ENCODE measurements around the gene NUP214.

The NUP214 gene

DNA sequence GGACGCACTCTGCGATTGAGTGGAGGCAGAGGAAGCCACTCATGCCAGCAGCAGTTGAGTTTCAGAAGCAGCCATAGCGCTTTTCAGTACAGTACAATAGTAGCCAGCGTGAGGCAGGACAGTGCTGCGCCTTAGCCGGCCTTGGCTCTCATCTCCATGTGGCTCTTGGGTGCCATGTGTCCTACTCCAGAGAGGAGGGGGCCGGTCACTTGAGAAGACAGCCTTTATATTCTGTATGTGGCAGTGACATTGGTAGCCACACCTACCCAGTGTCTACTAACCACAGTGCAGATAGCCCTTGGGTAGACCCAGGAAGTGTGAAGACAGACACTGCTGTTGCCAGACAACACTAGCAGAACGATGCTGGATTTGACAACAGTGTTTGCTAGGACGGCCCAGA, 108.6 kb downstream of the NUP214 start:
- DNase-seq (ENCODE audit: extremely low read depth, low read depth): no peak
- TF ChIP-seq, protein P1, sequence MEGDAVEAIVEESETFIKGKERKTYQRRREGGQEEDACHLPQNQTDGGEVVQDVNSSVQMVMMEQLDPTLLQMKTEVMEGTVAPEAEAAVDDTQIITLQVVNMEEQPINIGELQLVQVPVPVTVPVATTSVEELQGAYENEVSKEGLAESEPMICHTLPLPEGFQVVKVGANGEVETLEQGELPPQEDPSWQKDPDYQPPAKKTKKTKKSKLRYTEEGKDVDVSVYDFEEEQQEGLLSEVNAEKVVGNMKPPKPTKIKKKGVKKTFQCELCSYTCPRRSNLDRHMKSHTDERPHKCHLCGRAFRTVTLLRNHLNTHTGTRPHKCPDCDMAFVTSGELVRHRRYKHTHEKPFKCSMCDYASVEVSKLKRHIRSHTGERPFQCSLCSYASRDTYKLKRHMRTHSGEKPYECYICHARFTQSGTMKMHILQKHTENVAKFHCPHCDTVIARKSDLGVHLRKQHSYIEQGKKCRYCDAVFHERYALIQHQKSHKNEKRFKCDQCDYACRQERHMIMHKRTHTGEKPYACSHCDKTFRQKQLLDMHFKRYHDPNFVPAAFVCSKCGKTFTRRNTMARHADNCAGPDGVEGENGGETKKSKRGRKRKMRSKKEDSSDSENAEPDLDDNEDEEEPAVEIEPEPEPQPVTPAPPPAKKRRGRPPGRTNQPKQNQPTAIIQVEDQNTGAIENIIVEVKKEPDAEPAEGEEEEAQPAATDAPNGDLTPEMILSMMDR (IDR thresholded peaks at IDR 0.05; ENCODE audit: low read depth, low read length, missing control alignments): no peak
- H3K4me3 ChIP-seq (replicated peaks; ENCODE audit: low read depth, low read length): no peak overlapping the region

DNA sequence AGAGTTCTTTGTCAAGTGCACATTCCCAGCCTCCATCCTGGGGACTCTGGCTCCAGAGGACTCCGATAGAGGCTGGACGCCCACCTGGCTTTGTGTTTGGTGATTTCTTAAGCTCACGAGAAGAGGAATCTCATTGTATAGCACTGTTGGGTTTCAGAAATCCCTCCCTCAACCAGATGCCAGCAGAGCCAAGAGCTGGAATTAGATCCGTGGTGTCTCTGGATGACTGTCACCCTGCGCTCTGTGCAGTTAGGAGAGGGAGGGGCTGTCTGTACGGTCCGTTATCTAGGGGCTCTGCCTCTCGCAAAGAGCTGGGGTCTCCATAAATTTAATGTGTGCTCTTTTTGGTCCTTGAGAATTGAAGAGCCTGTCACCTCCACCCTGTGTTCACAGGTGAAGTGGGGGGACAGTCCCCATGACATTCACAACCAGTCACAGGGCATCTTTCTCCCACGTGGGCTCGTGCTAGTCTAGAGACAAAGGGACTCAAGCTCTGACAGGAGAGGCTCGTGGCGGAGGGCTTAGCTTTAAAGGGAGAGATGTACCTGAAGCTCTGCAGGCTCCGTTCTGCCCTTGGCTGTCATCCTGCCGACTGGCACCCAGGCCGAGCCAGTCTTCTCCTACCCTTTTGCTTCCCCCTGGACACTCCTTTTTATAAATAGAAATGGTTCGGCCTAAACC, 109.6 kb downstream of the NUP214 start:
- no peak for DNase-seq (ENCODE audit: extremely low read depth, low read depth)
- TF ChIP-seq, protein P1 (IDR thresholded peaks at IDR 0.05; ENCODE audit: low read depth, low read length, missing control alignments): no peak
- no peak overlapping the region for H3K4me3 ChIP-seq (replicated peaks; ENCODE audit: low read depth, low read length)

DNA sequence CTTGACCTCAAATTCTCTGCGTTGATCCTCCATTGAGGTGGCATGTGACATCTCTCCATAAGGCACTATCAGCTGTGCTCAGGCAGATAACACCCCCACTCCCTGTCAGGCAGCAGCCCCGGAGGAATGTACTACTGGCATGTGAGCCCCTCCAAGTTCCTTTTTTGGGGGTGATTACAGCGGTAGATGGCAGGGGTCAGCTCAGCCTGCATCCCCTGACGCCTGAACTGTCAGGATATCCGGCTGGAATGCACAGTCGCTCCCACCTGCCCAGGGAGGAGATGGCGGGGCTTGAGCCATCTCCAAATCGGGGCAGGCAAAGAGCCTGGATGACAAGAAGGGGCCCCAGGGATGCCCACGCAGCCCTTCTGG, 110.1 kb downstream of the NUP214 start:
- DNase-seq (ENCODE audit: extremely low read depth, low read depth): no peak
- H3K4me3 ChIP-seq (replicated peaks; ENCODE audit: low read depth, low read length): no peak overlapping the region
- TF ChIP-seq, protein P1 (IDR thresholded peaks at IDR 0.05; ENCODE audit: low read depth, low read length, missing control alignments): no peak

DNA sequence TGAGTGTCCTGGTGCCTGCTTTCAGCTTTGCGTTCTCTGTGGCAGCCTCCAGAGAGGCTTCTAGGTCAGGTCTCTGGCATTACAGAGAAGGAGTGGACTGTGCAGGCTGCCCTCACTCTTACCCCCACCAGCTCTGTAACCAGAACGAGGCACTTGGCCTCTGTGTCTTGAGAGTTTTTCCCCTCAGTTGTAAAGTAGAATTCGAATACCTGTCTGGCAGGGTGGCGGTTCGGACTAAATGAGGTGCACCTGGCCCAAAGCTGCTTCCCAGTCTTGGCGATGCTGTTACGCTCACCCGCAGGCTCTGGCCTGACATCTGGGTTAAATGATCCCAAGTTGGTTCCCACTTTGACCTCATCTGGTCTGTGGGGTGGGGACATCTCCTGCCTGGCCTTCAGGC, 110.8 kb downstream of the NUP214 start:
- no peak for DNase-seq (ENCODE audit: extremely low read depth, low read depth)
- no peak overlapping the region for H3K4me3 ChIP-seq (replicated peaks; ENCODE audit: low read depth, low read length)
- TF ChIP-seq, protein P1 (IDR thresholded peaks at IDR 0.05; ENCODE audit: low read depth, low read length, missing control alignments): no peak

DNA sequence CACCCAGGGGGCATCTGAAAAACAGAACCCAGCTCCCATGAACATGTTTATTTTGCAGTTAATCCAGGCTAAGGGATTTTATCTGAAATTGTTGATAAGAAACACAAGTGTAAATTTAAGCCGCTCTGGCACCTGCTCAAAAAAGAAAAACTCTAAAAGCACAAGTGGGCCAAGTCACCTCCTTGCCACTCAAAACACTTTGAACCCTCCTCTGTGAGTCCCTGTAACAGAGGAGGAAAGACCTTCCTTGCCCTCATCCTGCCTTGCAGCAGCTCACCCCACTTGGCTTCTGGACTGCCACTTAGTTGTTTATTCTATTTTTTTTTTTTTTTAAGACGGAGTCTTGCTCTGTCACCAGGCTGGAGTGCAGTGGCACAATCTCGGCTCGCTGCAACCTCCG, 111.4 kb downstream of the NUP214 start:
- DNase-seq (ENCODE audit: extremely low read depth, low read depth): no peak
- no peak overlapping the region for H3K4me3 ChIP-seq (replicated peaks; ENCODE audit: low read depth, low read length)
- TF ChIP-seq, protein P1 (IDR thresholded peaks at IDR 0.05; ENCODE audit: low read depth, low read length, missing control alignments): no peak

DNA sequence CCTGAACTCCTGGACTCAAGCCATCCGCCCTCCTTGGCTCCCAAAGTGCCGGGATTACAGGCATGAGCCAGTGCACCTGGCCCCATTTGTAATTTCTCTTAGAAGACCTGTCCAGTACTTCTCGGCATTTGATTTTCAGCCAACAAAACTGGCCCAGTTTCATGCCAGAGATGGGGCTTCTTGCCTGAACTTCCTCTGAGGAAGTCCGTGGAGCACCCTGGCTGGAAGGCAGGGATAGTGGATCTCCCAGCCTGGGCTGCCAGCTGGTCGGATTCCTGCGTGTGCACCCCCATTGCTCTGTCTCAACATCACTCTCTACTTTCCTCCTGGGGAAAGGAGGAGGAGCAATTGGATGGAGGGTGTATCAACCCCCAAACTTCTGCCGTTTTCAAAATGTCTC, 111.9 kb downstream of the NUP214 start:
- no peak for DNase-seq (ENCODE audit: extremely low read depth, low read depth)
- H3K4me3 ChIP-seq (replicated peaks; ENCODE audit: low read depth, low read length): no peak overlapping the region
- TF ChIP-seq, protein P1 (IDR thresholded peaks at IDR 0.05; ENCODE audit: low read depth, low read length, missing control alignments): no peak

DNA sequence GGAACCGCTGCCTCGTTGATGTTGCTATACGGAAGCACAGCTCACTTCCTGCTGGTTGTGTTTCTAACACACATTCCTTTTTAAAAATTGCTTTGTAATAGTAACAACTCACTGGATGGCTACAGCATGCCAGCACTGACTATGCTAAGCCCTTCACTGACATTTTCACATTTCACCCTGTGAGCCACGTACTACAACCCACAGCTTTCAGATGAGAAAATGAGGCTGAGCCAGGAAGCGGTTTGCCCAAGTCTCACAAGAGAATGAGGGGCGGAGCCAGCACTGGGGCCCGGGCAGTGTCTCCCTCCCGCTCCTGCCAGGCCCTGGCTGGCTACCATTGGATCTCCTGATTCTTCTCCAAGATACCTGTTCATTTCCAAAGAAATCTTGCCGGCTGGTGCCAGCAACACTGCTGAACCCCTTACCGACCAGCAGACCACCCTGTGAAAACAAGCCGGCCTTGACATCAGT, 112.6 kb downstream of the NUP214 start:
- no peak overlapping the region for H3K4me3 ChIP-seq (replicated peaks; ENCODE audit: low read depth, low read length)
- DNase-seq (ENCODE audit: extremely low read depth, low read depth): peak; percentile 16
- TF ChIP-seq, protein P1 (IDR thresholded peaks at IDR 0.05; ENCODE audit: low read depth, low read length, missing control alignments): no peak

All from HFF-Myc (cell line).